Ascending aorta (tissue), 2 donors: ENCODE results near the gene CAMK1D. TPM values are rescaled to one million over a fixed set of nuclear protein-coding genes. Genes with fewer than 3 reads are reported as not detected.

ENCODE experiments used
- DNase-seq, 2 donors: peaks; one replicate each; pipeline ENCODE4 v3.0.0-alpha.2; 2019; ENCODE audit warnings: low spot score in 2 of 2
- H3K27ac ChIP-seq, 2 donors: fragments of 200-600 bp; sonication (generic); one replicate each; pipeline ENCODE4 v1.5.1; 2016 to 2017; ENCODE audit warnings: mild to moderate bottlenecking in 1 of 2
- H3K27me3 ChIP-seq: fragments of 200-600 bp; sonication (generic); one replicate; pipeline ENCODE4 v1.5.1; 2017
- H3K36me3 ChIP-seq, 2 donors: fragments of 200-600 bp; sonication (generic); one replicate each; pipeline ENCODE4 v1.5.1; 2016
- H3K4me1 ChIP-seq, 2 donors: fragments of 200-600 bp; sonication (generic); one replicate each; pipeline ENCODE4 v1.5.1; 2016 to 2017; ENCODE audit warnings: mild to moderate bottlenecking in 1 of 2
- H3K4me3 ChIP-seq, 2 donors: fragments of 200-600 bp; sonication (generic); one replicate each; pipeline ENCODE4 v1.5.1; 2016 to 2017; ENCODE audit warnings: mild to moderate bottlenecking in 1 of 2
- H3K9me3 ChIP-seq, 2 donors: fragments of 200-600 bp; sonication (generic); one replicate each; pipeline ENCODE4 v1.5.1; 2016
- CTCF ChIP-seq, 3 experiments: fragments of 200-600 bp in 2 of 3; fragments of 450-650 bp in 1 of 3; sonication (generic) in 2 of 3; IDR thresholded peaks; one replicate each; pipeline ENCODE4 v1.5.1; 2016 to 2019; ENCODE audit warnings: antibody characterized with exemption in 3 of 3, mild to moderate bottlenecking in 1 of 3, moderate library complexity in 1 of 3
- intact Hi-C: fragments of 100-400 bp; cut with DNase I; formaldehyde crosslinking; loops from one replicate; pipeline ENCODE4 v1.15.1; 2023
- total RNA-seq: library from RNA; depleted of rRNA; stranded (reverse); fragments of >200 nt; gene quantifications from one replicate; pipeline ENCODE4 v1.1.0, GENCODE V29; 2016

CAMK1D gene
- total RNA-seq, 1 donor from 2014 or later: 4.2 TPM

GRCh38 chr10:12877150-12877549, 527.8 kb downstream of the CAMK1D start:
- no peak for TF ChIP-seq CTCF (IDR thresholded peaks at IDR 0.05)
- no peaks in the 10 kb centered on the region for H3K27me3 ChIP-seq
- intact Hi-C loops: no loop called here
- DNase-seq: no peak
- H3K9me3 ChIP-seq: no peaks in the 10 kb centered on the region
- H3K27ac ChIP-seq: no peak overlapping the region
- peaks cover 0 to 22% of the 10 kb centered on the region in 2 donors for H3K4me1 ChIP-seq
- H3K4me3 ChIP-seq: no peak overlapping the region
- no peaks in the 10 kb centered on the region for H3K36me3 ChIP-seq

- no peak overlapping the region for H3K4me3 ChIP-seq
- H3K36me3 ChIP-seq: no peaks in the 10 kb centered on the region
- no peak overlapping the region for H3K27ac ChIP-seq
- peaks cover 0 to 15% of the 10 kb centered on the region in 2 donors for H3K4me1 ChIP-seq
- no peak for DNase-seq
- H3K27me3 ChIP-seq: no peaks in the 10 kb centered on the region
- no peak for TF ChIP-seq CTCF (IDR thresholded peaks at IDR 0.05)
- intact Hi-C loops: no loop called here
- no peaks in the 10 kb centered on the region for H3K9me3 ChIP-seq
Observed at GRCh38 chr10:12880423-12880822, 531.1 kb downstream of the CAMK1D start.

GRCh38 chr10:12884851-12885250, 535.5 kb downstream of the CAMK1D start:
- Histone ChIP-seq H3K4me1 (peaks cover 9 to 15% of the 10 kb centered on the region in 2 donors), H3K4me3 (no peak overlapping the region), H3K27ac (no peak overlapping the region), H3K27me3 (no peaks in the 10 kb centered on the region), H3K9me3 (no peaks in the 10 kb centered on the region), H3K36me3 (no peaks in the 10 kb centered on the region)
- no peak for TF ChIP-seq CTCF (IDR thresholded peaks at IDR 0.05)
- intact Hi-C loops: loop anchor here (5.0 kb wide), 1 partner anchor 43 kb away; no protein-coding TSS in a partner anchor
- no peak for DNase-seq

Other genes starting within 250 kb of the CAMK1D start
- gene SEC61A2, start 219.9 kb upstream of the CAMK1D start, total RNA-seq: 1.9 TPM
- gene NUDT5, start 153.7 kb upstream of the CAMK1D start, total RNA-seq: 10.2 TPM
- gene CDC123, start 153.4 kb upstream of the CAMK1D start, total RNA-seq: 33.2 TPM